NCI-H345 (cell line): ENCODE measurements around the gene RASSF5.

ENCODE experiments used
- DNase-seq: peaks from one replicate; lab custom pipeline; 2025; lab: John Stamatoyannopoulos, UW

Gene RASSF5

DNA sequence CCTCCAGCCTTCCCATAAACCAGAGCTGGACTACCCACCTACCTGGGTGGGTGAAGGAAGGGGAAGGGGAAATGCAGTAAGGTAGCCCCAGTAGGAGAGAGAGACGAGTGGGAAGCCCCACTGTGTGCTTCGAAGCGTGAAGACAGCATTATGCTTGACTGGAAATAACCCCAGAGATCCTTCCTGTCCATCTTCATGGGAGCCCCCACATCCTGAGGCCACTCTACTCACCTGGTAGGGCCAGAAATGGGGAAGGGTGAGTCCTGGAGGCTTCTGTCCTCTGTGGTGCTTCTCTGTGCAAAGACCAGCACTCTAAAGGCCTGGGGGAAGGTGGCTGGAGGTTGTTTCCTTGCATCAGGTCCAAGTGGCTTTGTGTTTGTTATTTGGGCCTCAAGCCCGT lies 10.0 kb upstream of the RASSF5 start:
- DNase-seq = no peak

DNA sequence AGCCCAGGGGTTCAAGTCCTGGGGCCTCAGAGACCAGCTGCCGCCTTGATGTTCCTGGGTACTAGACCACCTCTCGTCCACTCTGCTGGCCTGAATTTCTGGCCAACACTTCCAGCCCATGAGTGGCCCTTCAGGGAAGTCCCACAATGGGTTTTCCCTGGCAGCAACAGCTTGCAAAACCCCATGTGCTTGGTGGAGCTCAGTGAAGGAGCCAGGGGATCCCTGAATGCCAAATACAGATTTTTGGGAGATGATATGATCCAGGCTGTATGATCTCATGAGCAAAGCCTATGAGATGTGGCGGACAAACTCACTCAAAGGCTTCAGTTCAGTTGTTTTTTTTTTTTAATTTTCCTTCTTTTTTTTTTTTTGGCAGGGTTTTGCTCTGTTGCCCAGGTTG lies 9.6 kb upstream of the RASSF5 start:
- no peak for DNase-seq

DNA sequence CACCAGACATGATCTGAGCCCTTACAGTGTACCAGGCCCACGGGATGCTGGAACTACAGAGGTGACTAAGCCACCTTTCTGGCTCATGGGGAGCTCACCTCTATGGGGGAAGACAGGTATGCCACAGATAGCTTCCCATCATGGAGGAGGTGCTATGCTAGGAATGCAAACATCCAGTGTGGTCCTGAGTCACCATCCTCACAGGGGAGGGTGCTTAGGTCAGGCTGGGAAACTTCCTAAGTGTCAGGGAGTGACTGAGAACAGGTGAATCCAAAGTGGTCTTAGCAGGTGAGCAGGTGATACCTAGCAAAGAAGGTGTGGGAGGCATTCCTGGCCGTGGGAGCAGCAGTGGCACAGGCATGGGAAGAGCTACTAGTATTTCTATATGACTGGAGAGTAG lies 8.6 kb upstream of the RASSF5 start:
- no peak for DNase-seq

DNA sequence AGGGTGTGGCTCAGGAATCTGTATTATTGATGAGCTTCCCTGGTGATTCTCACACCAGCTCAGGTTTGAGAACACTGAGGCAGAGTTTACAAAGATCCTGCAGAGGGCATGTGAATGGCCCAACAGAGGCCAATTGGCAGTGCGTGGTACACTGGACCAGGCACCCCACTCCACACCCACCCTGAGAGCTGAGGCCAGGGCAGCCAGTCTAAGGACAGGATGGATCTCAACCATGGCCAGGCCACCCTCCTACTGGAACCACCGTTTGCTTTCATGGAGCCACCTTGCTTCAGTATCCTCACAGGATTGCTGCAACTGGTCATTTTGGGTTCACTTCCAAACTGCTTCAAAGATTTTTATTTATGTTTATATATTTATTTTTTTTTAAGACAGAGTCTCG lies 7.3 kb upstream of the RASSF5 start:
- DNase-seq = no peak

DNA sequence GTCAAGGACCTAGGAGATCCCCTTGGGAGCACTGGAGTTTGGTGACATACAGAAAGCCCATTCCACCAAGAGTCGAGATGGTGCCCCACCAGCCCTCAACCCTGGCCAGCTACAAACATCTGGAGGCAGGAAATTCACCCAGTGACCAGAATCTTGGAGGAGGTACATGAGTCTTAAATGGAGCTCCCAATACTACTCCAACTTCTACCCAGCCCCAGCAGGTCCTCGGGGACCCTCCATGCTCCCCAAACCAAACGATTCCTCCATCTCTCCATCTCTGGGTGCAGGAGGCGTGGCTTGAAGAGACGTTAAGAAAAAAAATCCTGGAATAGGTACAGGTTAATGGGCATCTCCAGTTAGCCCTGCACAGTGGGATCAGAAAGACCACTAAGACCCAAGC lies 5.5 kb upstream of the RASSF5 start:
- no peak for DNase-seq

DNA sequence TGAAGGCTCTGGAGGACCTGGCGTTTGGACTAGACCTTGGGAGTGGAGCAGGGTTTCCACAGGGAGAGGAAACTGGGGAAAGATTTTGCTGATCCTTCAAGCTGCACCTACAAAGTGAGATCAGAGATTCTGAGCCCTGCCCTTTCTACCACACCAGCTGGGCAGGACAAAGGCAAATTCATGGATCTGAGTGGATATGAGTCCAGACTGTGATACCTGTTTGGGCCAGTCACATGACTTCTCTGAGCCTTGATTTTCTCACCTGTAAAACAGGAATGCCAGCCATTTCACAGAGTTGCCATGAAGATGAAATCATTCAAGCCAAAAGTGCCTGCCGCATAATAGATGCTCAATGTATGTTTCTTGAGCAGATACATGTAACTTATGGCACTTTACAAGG lies 4.9 kb upstream of the RASSF5 start:
- DNase-seq = no peak

DNA sequence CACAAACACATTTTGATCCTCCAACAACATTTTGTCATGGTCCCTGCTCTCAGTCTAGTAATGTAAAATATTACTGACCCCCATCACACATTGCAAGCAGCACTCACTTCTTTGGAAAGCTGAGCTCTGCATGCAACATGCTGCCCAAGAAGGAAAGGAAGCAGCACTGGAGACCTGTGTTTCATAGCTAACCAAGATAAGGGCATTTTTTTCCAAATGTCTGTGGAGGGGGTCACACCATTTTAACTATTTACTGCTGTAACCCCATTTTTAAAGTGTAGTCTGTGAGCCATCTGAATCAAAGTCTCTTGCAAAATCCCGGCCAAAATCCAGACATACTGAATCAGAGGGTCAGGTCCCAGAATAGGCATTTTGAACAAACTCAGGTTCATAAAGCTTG lies 4.5 kb upstream of the RASSF5 start:
- DNase-seq = no peak

DNA sequence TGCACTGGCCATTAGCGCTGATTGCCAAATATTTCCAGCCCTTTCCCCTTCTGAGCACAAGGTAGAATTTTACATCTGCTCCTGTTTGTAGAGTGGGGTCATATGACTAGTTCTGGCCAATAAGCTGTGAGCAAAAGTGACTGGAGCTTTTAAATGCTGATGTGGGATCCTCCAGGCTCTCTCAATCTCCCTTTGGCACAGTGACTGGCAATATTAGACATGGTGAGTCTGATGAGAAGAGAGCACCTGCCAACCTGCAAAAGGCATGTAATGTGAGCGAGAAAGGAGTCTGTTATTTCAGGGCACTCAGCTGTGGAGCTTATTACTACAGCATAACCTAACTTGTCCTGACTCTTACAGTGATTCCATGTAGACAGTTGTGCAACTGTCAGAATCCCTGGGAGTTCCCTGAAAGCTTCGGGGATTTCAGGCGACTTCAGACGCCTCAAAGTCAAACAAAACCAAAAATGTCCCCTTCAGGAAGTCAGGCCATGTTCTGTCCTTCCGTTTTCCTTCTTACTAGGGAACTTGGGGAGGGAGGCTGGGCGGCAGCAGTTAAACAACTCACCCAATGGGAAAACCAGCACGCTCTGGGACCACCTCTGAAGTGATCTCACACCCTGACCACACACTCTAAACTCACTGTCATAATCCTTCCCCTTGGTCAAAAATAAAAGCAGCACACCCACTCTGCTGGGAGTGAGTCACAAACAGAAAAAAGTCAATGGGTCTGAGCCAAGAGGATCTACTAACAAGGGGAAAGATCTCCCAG lies 3.6 kb upstream of the RASSF5 start:
- no peak for DNase-seq

DNA sequence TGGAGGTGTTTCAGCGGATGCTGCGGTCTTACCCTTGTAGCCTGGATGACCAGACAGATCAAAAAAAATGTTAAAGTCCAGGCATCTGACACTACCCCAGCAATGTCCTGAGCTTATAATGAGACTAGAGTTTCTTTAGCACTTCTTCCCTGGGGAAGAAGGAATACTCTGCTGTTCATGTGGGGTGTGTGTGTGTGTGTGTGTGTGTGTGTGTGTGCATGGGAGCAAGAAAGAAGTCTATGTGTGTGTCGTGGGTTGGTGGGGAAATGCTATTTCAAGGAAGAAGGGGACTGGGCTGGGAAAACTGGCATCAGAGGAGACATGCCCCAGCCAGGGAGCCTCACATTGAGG lies 3.0 kb upstream of the RASSF5 start:
- DNase-seq = no peak

DNA sequence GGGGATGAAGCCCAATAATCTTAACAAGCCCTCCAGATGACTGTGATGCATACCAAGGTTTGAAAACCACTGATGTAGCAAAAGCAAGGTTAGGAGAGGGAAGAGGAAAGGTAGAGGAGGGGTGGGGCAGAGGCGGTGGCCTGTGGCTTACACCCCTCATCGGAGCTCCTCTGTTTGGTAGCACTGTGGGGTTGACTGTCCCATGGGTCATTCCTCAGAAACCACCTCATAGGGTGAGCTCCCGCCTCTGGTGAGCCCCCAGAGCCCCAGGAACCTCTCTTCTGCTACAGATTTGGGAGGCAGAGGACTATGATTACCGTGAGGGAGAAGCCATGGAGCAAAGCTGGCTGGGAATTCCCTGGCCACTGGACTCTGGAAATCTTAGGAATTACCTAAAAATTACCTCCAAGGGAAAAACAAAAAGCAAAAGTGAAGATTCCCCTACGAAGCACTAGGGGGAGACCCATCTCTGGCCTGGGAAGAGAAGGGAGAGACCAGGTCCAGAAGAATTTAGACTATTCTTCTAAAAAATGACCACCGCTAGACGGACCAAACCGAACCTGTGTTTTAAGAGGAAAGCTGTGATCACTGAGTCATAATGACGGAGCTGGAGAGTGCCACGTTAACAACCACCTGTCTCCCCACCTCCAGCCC lies 1.5 kb upstream of the RASSF5 start:
- DNase-seq = no peak

DNA sequence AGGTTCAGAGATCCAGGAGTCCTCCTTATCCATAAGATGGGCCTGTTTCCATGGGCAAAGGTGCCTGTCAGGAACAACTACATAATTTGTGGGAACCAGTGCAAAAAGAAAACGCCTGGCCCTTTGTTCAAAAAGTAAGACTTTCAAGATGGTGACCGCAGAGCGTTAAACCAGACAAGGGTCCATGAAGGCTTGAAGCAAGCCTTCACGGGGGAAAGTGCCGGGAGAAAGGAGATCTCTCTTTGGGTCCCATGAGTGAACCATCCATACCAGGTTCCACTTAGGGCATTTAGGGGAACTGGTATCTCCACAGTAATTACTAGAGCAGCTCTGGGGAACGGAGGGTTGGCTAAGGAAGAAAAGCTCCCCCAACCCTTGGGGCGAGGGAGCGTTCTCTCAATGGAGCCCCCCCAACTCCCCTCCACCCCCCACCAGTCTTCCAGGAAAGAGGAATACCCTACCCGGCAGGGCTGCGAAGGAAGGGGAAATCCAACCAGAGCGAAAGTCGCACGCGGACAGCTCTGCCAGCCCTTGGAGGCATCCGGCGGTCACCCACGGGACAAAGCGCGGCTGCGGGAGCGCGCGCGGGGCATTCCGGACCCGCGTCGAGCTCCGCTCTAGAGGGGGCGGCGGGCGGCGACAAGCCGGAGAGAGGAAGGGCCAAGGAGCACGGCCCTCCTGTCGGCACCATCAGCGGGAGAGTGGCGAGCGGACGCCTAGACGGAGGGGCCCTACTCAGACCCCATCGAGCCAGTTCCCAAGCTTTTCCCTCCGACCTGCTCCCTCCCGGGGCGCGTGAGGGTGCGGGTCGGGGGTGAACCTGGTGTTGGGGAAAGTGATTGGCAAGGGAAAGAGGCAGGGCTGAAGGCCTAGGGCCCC lies 687 bp upstream of the RASSF5 start:
- DNase-seq = no peak

DNA sequence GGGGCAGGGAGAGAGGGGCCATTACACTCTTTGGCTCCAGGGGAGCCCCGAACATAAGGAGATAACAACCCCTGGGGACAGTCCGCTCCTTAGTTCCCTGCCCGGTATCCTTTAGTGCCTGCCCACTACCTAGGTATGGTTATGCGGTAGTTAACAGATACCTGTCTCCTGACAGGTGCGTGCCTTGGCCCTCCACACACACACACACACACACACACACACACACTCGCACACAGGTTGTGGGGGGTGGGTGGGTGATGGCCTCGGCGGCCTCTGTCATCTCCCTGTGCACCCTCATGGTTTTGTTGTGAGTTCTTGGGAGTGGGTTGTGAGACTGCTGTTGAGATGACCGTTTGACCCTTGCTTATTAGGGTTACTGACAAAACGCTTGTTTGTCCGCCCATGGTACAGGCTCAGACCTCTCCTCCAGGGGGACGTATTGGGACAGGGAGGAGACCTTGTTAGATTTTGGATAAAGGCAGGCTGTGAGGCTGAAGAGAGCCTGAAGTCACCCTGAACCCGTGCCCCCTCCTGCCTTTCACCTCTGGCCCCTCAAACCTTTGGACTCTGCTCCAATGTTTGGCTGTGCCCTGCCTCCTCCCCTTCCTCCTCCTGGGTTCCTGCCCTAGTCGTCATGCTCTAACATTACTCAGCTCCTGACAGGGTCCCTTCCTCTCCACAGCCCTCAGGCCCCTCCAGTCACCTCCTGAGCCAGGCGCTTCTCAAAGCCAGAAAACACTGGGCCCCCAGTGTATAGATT lies 979 bp downstream of the RASSF5 start:
- DNase-seq = no peak

DNA sequence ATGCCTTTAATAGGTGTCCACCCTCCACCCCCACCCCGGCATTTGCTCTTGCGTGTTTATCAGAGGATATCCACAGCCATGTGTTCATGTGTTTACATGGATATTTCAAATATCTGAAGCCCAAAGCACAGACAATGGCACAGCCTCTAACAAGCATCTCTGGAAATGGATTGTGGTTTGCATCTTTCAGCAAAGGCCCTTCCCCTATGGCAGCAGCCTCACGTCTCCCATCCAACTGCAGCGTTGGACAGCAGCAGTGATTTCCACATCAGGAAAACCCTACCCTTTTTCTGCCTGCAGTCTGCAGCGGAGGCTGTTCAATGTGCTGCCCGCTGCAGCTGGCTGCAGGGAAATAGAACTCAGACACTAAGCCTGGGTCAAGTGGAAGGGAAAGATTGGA lies 1.6 kb downstream of the RASSF5 start:
- no peak for DNase-seq

DNA sequence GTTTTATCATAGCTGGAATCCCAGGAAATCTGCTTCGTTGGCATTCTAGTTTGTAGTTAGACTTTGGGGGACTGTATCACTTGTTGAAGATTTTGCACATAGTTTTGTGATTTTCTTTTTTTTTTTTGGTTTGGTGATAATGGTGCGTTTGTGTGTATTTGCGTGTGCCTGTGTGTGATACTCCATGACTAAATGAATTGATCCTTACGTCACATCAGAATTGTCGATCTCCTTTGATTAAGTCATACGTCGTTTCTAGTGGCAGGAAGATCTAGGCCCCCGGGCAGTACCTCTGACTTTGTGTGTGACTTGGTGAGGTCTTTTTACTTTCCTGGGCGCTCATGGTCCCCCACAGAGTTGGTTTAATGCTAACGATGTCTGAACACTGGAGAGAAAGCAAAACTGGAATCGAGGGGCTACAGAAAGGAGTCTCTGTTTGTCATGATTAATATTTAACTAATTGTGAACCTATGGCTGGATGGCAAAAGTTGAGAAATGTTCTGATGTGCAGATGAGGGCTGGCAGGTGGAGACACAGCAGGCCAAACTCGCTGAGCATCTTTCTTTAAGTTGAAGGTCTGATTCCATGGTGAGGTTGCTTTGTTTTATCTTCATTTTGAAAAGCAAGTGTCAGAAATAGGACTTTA lies 2.4 kb downstream of the RASSF5 start:
- DNase-seq = no peak

DNA sequence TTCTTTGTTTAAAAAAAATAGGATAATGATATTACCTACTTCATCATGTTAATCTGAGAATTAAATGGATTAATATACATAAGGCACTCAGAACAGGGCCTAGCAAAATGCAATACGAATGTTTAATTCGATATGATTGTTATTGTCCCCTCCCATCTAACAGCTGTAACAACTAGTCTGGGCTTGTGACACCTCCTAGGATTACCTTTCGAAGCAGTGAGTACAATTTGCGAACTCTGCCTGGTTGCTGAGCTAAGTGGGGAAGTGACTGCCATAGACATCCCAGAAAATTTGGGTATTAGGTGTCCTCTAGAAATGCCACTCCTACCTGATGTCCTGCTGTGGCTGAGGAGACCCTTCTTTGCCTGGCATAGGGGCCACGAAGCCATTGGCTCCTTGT lies 3.0 kb downstream of the RASSF5 start:
- DNase-seq = no peak

DNA sequence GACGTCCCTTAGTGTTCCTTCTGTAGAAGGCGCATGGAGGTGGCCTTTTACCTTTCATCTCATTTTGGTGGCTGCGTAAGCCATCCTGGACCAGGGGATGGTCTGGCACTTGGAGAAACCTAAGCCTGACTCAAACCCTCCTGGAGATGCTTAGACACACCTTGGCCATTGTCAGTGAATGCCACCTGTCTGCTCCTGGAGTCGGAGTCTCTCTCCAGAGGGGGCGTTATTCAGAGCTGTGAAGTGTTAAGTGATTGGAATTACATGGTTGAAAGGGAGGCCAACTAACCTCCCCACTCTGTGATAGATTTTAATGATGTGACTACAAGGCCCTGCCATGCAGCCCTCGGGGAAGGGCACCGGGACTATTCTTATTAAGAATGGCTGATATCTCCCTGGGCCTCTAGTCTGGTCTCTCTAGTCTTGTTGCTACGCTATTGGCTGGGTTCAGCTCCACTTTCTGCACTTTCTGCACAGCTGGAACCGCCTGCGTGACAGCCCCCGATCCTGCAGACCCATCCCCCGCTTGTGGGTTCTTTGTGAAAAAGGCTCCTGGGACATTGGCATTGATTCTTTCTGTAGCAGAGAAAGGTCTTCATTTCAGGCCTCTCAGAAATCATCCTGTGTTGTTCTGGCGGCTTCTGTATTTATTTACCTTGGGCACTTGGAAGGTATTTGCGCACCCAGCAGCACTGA lies 4.2 kb downstream of the RASSF5 start:
- DNase-seq = peak; percentile 53

DNA sequence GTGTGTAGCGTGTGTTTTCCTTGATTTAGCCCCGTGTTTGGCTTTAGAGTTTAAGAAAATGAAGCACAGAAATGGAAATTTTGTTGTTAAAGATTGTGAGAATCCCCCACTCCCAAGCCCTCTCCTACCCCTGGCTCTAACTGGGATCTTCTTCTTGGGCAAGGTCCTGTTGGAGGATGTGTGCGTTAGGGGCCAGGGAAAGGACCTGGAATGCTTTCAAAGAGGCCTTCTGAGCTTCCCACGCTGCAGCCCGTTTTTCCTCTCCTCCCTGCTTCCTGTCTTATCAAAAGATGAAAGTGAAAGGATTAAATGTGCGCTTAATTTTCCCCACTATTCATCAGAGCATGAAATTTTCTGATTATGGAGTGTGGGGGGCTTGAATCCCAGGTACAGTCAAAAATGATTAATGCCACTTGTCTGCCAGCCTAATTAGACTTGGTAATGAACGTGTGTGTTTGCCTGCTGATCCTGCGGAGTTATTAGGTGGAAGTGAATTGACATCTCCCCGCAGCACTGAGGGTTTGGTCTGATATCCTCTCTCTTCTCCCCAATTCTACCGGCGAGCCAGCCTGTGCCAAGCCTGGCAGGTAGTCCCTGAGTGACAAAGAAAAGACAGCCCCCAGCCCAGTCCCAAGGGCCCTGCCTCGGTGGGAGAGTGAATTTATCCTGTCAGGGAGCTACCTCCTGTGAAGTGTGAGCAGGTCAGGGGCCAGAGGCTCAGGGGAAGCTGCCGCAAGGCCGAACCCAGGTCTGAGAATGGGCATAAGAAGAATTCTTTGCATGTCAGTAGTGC lies 4.9 kb downstream of the RASSF5 start:
- DNase-seq = peak; percentile 37

DNA sequence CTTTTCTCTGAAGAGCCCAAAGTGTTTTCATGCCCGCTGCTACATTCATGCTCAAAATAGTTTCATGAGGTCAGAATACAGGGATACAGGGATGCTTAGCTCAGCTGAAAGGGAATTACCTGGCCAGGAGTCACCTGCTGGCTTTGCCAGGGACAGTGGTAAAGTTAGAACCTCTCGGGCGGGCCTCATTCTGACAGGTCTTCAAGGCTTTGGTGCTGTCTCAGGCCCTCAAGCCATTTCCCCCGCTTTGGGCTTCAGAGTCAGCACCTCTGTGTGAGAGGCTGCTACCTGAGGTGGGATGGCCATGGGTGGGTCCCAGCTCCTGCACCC lies 5.5 kb downstream of the RASSF5 start:
- no peak for DNase-seq

DNA sequence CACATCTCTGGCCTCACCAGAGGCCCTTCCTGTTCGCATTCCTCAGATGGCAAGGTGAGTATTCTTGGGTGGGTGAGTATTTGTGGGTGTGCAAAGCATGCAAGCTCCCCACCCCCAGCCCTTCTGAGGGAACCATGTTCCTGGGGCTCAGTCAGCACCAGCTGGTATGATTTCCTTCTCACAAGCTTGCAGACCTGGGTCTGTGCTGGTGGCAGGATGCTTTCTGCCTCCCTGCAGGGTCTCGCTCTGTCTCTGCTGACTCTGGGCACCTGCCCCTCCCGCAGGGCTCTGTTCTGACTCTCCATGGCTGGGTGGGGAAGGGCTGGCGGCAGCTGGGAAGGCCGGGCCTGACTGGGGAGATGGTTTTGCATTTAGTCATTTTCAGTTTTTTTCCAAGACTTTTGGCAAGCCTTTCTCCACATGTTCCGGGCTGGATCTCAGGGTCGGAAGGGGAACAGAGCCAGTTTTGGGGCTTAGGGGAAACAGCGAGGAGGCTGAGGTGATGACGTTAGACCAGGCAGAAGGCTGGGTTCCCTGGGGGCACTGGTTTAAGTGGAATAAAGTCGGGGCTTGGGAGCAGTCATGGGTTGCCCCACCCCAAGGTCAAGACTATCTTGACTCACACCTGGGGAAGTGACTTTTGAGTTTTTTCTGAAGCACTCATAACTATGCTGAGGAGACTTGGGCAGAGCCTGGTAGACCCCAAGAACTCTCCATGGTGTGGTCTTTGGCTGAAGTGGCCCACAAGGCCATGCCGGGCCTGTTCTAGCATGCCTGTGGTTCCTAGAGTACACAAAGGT lies 6.2 kb downstream of the RASSF5 start:
- DNase-seq = peak; percentile 7
